Mammary epithelial cell (primary cell): ENCODE measurements around the gene GSPT1.

Experiments
- EZH2 ChIP-seq: IDR thresholded peaks from 2 replicates; pipeline ENCODE4 v1.6.1; 2012; ENCODE audit warnings: low read length, inconsistent platforms, borderline replicate concordance
- TF ChIP-seq, protein P1 (sequence below), 2 donors: IDR thresholded peaks in 1 of 2; conservative IDR thresholded peaks in 1 of 2; 2 replicates each; pipeline ENCODE4 v1.5.1; 2011 to 2012; ENCODE audit warnings: inconsistent platforms in 2 of 2, low read length in 2 of 2, mild to moderate bottlenecking in 2 of 2, control low read depth in 1 of 2, low read depth in 1 of 2; ENCODE audit not compliant: insufficient read depth in 1 of 2; ENCODE audit errors: extremely low read depth in 1 of 2

DNA sequence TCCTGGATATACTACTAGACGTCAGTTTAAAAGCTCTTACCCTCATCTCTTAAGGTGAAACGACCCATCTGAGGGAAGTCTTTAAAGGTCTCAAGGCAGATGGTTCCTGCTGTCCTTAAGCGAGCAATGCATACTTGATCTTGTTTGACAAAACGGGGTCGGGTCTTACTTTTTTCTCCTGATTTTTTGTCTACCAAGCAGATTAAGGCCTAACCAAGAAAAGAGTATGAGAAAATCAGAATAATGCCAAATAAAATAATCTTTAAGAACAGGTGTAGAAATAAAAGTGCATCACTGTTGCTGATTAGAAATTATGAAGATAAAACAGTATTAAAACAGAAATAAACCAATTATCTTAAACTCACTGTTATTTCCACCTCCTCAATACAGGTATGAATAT is 40.0 kb downstream of the GSPT1 start:
- no peak for TF ChIP-seq EZH2
- TF ChIP-seq, protein P1, sequence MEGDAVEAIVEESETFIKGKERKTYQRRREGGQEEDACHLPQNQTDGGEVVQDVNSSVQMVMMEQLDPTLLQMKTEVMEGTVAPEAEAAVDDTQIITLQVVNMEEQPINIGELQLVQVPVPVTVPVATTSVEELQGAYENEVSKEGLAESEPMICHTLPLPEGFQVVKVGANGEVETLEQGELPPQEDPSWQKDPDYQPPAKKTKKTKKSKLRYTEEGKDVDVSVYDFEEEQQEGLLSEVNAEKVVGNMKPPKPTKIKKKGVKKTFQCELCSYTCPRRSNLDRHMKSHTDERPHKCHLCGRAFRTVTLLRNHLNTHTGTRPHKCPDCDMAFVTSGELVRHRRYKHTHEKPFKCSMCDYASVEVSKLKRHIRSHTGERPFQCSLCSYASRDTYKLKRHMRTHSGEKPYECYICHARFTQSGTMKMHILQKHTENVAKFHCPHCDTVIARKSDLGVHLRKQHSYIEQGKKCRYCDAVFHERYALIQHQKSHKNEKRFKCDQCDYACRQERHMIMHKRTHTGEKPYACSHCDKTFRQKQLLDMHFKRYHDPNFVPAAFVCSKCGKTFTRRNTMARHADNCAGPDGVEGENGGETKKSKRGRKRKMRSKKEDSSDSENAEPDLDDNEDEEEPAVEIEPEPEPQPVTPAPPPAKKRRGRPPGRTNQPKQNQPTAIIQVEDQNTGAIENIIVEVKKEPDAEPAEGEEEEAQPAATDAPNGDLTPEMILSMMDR (conservative IDR thresholded peaks at IDR 0.05 in 1 of 2, IDR thresholded peaks at IDR 0.05 in 1 of 2; ENCODE audit: extremely low read depth in 1 of 2, insufficient read depth in 1 of 2, low read depth in 1 of 2, low read length in 2 of 2): no peak
